ENCODE measurements around the gene SAP30BP.

Gene SAP30BP

DNA sequence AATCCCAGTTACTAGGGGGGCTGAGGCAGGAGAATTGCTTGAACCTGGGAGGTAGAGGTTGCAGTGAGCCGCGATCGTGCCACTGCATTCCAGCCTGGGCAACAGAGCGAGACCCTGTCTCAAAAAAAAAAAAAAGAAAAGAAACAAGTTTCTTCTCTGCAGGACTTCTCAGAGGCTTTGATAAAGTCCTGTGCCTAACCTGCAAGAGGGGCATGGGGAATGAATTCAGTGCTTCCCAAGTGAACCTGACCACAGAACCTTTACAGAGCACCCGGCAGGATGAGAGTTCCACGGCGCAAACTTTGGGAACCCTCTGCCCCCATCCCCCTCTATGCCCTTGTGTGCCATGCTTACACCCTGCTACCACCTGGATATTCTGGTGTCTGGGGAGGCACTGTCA is 72.0 kb downstream of the SAP30BP start:
- DNase-seq (ENCODE audit: low spot score) = no peak

DNA sequence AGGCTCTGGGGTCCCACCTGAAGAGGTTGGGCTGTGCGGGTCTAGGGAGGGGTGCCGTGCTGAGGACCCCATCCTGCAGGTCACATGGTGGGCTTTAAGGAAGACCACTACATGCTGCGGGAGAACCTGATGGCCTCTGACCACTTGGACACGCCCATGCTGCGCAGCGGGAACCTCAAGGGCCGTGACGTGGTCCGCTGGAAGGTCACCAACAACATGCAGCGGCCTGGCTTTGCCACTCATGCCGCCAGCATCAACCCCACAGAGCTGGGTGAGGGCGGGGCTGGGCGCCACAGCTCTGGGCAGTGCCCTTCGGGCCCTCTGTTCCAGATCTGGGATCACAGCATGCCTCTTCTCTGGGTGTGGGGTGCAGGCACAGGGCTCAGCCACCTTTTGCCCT is 72.7 kb downstream of the SAP30BP start:
- no peak for DNase-seq (ENCODE audit: low spot score)

- no peak for DNase-seq (ENCODE audit: low spot score)
Observed at GRCh38 chr17:75740215-75740614, 73.1 kb downstream of the SAP30BP start.

DNA sequence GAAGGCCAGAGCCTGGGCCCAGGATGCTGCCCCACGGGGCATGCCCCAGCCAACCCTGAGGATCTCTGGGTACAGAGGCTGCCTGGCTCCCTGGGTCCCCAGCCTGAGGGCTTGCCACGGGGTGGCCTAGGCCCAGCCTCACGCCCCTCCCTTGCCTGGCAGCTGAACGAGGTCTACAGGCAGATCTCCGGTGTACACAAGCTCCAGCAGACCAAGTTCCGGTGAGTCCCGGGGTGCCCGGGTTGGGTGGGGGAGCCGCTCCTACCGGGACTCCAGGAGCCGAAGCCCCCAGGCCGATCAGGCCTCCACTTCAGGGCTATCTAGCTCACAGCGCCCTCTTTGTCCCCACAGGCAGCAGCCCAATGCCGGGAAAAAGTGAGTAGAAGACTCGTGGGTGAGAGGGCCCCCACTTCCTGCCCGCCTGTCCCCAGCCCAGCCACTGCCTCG is 73.5 kb downstream of the SAP30BP start:
- DNase-seq (ENCODE audit: low spot score) = no peak

DNA sequence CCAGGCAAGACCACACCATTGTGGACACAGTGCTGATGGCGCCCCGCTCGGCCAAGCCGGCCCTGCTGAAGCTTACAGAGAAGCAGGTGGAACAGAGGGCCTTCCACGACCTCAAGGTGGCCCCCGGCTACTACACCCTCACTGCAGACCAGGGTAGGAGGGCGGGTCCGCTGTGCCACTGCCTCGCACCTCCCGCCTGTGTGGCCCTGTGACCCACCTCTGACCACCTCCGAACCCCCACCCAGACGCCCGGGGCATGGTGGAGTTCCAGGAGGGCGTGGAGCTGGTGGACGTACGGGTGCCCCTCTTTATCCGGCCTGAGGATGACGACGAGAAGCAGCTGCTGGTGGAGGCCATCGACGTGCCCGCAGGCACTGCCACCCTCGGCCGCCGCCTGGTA is 75.2 kb downstream of the SAP30BP start:
- DNase-seq (ENCODE audit: low spot score) = no peak

GRCh38 chr17:75743625-75744206 is 76.6 kb downstream of the SAP30BP start:
- no peak for DNase-seq (ENCODE audit: low spot score)

DNA sequence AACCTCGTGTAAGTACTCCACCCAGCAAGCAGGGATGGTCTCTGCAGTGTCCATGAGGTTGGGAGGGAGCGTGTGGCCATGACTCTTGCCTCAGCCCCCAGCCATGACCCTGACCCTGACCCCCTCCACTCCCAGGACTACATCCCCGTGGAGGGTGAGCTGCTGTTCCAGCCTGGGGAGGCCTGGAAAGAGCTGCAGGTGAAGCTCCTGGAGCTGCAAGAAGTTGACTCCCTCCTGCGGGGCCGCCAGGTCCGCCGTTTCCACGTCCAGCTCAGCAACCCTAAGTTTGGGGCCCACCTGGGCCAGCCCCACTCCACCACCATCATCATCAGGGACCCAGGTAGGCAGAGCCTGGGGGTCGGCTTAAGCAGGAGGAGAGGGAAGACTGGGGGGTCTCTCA is 81.6 kb downstream of the SAP30BP start:
- no peak for DNase-seq (ENCODE audit: low spot score)

DNA sequence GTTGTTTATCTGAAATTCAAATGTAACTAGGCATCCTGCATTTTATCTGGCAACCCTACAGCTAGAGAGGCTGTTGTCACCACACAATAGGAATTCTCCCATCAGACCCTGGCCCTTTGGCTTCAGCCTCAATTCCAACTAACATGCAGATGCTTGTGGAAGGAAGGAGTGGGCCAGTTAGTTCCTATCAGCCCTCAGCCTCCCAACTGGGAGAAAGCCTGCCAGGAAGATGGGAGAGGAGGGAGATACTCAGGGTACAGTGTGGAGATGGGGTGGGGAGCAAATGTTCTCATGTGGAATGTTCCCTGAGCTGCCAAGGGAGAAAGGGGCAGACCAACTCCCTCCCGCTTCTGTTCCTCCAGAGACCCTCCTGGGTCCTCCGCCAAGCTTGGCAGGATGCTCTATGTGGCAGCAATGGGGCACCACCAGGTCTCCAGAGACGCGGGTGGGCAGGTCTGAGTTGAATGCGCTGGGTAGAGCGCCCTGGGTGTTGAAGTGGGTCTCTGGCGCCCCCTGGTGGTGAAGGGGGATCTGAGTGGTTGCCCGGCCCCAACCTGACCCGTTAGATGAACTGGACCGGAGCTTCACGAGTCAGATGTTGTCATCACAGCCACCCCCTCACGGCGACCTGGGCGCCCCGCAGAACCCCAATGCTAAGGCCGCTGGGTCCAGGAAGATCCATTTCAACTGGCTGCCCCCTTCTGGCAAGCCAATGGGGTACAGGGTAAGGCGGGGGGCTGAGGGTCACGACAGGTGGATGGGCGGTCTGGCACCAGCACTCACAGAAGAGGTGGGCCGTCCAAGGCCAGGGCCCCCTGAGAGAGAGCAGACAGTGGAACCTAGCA is 82.6 kb downstream of the SAP30BP start:
- DNase-seq (ENCODE audit: low spot score) = peak; percentile 39

DNA sequence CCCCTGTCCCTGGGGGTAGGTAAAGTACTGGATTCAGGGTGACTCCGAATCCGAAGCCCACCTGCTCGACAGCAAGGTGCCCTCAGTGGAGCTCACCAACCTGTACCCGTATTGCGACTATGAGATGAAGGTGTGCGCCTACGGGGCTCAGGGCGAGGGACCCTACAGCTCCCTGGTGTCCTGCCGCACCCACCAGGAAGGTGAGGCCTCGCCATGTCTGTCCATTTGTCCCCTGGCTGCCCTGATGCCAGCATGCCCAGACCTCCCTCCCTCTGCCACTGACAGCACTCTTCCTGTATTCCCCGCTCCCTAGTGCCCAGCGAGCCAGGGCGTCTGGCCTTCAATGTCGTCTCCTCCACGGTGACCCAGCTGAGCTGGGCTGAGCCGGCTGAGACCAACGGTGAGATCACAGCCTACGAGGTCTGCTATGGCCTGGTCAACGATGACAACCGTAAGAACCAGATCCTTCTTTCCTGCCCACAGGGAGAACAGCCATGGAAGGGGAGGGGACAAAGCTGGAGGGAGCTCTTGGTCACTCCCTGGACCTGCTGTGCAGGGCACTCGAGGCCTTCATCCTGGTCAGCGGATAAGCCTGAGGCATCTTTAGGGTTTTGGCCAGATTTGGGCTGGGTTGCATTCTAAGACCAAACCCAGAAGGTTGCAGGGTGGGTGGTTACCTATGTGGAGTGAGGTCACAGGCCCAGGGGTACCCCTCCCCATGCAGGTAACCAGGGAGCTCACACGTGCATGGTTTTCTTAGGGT is 83.7 kb downstream of the SAP30BP start:
- no peak for DNase-seq (ENCODE audit: low spot score)

- DNase-seq (ENCODE audit: low spot score) = no peak
Observed at GRCh38 chr17:75751676-75752404, 84.7 kb downstream of the SAP30BP start.

DNA sequence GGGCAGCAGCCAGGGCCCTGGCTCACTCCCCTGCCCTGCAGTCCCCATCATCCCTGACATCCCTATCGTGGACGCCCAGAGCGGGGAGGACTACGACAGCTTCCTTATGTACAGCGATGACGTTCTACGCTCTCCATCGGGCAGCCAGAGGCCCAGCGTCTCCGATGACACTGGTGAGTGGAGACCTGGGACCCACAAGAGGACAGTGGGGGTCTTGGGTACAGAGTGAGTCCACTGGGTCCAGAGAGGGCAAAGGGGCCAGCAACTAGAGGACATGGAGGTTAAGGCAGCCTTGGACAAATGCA is 85.2 kb downstream of the SAP30BP start:
- no peak for DNase-seq (ENCODE audit: low spot score)

- DNase-seq (ENCODE audit: low spot score) = no peak
Observed at GRCh38 chr17:75752802-75753513, 85.8 kb downstream of the SAP30BP start.

DNA sequence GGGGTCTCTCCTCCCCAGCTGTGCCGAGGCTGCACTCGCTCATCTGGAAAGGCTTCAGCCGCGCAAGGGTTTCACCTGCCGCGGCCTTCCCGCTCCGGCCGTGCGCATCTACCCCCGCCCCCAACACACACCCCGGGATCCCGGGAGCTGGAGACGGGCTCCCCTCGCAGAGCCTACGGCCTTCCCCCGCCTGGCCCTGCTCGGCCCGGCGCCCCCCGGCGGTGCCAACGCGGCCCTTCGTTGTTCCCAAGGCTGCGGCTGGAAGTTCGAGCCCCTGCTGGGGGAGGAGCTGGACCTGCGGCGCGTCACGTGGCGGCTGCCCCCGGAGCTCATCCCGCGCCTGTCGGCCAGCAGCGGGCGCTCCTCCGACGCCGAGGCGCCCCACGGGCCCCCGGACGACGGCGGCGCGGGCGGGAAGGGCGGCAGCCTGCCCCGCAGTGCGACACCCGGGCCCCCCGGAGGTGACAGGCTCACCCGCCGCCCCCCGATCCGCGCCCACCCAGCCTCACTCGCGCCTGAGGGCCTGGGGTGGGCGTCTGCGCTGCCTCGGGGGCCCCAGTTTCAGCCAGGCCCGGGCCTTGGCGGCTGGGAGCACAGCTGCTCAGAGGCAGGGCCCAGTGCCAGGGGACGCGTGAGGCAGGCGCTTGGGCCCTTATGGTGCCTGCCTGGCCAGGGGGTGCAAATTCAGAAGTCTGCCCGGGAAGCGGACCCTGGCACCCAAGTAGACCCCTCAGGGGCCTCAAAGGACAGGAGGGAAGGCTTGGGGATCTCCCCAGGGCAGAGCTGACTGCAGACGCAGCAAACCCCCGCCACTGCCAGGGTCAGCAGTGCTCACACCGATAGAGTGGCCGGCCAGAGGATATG is 86.6 kb downstream of the SAP30BP start:
- no peak for DNase-seq (ENCODE audit: low spot score)

- no peak for DNase-seq (ENCODE audit: low spot score)
Observed at GRCh38 chr17:75754378-75755204, 87.5 kb downstream of the SAP30BP start.

GRCh38 chr17:75755205-75755901 is 88.2 kb downstream of the SAP30BP start:
- DNase-seq (ENCODE audit: low spot score) = no peak

GRCh38 chr17:75755990-75756389 is 88.9 kb downstream of the SAP30BP start:
- no peak for DNase-seq (ENCODE audit: low spot score)

DNA sequence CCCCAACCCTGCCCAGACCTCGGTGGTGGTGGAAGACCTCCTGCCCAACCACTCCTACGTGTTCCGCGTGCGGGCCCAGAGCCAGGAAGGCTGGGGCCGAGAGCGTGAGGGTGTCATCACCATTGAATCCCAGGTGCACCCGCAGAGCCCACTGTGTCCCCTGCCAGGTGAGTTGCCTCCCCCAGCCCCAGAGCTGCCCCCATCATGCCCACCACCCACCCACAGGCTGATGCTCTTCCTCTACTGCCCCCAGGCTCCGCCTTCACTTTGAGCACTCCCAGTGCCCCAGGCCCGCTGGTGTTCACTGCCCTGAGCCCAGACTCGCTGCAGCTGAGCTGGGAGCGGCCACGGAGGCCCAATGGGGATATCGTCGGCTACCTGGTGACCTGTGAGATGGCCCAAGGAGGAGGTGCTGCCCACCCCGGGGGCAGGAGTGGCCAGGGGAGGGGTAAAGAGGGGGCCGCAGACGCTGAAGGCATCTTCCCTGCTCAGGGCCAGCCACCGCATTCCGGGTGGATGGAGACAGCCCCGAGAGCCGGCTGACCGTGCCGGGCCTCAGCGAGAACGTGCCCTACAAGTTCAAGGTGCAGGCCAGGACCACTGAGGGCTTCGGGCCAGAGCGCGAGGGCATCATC is 89.4 kb downstream of the SAP30BP start:
- DNase-seq (ENCODE audit: low spot score) = no peak

- DNase-seq (ENCODE audit: low spot score) = no peak
Observed at GRCh38 chr17:75757086-75757681, 90.0 kb downstream of the SAP30BP start.
